Activated CD8-positive, alpha-beta T cell treated with anti-CD3 and anti-CD28 coated beads for 36 hours (primary cell): ENCODE measurements around the gene RGS9. TPM values are rescaled to one million over a fixed set of nuclear protein-coding genes. Genes with fewer than 3 reads are reported as not detected.
"Not testable (repeated sequence)": the region's sequence is repeated elsewhere in the genome, so short reads cannot be mapped to it uniquely, and the experiment has no call there.

ENCODE experiments used
- ATAC-seq: fragments of 200-7000 bp; cut with Tn5 transposase; one replicate; pipeline ENCODE4 v1.10.0; 2021; ENCODE audit warnings: mild to moderate bottlenecking, moderate library complexity
- CTCF ChIA-PET: fragments of 350-600 bp; sonication (Branson Sonifier 250); formaldehyde crosslinking; loops from one replicate; lab custom pipeline; 2021; ENCODE audit warnings: antibody characterized with exemption; lab: Charles Lee
- POLR2A ChIA-PET: fragments of 350-600 bp; sonication (Branson Sonifier 250); formaldehyde crosslinking; loops from one replicate; lab custom pipeline; 2021; ENCODE audit warnings: antibody characterized with exemption; lab: Charles Lee
- DNase-seq: peaks from one replicate; pipeline ENCODE4 v3.0.0-alpha.2; 2020
- H3K27ac Mint-ChIP-seq: one replicate; pipeline ENCODE4 v1.8.0; 2021; ENCODE audit warnings: mild to moderate bottlenecking, mixed read lengths
- H3K27me3 Mint-ChIP-seq: one replicate; pipeline ENCODE4 v1.8.0; 2021; ENCODE audit warnings: mixed read lengths
- H3K36me3 Mint-ChIP-seq: one replicate; pipeline ENCODE4 v1.8.0; 2021; ENCODE audit warnings: low read depth, mixed read lengths
- H3K4me1 Mint-ChIP-seq: one replicate; pipeline ENCODE4 v1.8.0; 2021; ENCODE audit warnings: low read depth, mixed read lengths
- H3K4me3 Mint-ChIP-seq: one replicate; pipeline ENCODE4 v1.8.0; 2021; ENCODE audit warnings: mild to moderate bottlenecking, moderate library complexity, mixed read lengths
- H3K9me3 Mint-ChIP-seq: one replicate; pipeline ENCODE4 v1.8.0; 2021; ENCODE audit warnings: mixed read lengths
- CTCF ChIP-seq: fragments of 200-600 bp; IDR thresholded peaks from one replicate; pipeline ENCODE4 v1.8.0; 2022; ENCODE audit warnings: antibody characterized with exemption, mild to moderate bottlenecking
- intact Hi-C: fragments of 100-400 bp; cut with micrococcal nuclease; formaldehyde crosslinking; loops from one replicate; pipeline ENCODE4 v1.10.0; 2022
- total RNA-seq, 2 experiments: library from RNA; stranded (reverse); gene quantifications; one replicate each; pipeline ENCODE4 v1.2.3, GENCODE V29; 2021

The RGS9 gene
- 1 to 10 TPM; 1.3 to 1.9 TPM for total RNA-seq

DNA sequence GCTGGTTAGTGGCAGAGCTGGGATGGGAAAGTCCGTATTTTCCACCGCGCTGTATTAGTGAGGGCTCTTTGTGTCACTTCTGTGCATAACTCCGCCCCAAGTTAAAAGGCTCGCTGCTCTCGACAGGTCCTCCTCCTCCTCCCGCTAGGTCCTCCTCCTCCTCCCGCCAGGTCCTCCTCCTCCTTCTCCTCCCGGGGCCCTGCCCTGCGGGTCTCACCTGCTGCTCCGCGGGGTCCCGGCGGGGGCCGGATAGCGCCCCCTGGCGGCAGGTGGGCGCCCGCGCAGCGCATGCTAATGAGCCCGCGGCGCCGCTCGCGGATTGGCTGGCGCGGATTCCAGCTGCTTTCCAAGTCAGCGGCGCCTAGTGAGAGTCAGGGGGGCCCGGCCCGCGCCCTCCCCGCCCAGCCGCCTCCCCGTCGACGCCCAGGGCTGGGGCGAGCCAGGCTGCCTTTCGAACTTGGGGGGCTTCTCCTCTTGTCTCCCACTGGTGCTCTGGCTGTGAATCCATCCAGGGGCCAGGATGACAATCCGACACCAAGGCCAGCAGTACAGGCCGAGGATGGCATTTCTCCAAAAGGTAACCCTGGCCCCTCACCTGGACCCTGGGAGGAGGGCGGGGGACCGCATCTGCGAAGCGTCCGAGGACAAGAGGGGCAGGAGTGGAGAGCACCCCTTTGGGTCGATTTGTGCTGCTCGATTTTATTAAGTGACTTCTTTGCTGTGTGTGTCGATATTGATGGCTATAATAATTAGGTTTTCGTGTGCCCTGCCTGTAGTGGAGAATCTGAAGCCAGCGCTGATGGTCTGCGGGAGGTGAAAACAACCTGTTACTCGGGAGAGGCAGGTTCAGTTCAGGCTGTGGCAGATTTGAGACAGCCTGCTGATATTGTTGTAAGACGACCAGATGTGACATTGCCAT is at the start of gene RGS9:
Gene RGS9 (plus strand): TSS at position 350 of the 919 bp plus-strand sequence. CDS start 171 bp downstream, at position 521.
- peak; percentile 97 for ATAC-seq
- Mint-ChIP-seq H3K4me3 (peak within 1 kb of the TSS; percentile 47), H3K4me1 (peaks cover 18% of the 10 kb centered on the region), H3K9me3 (no peaks in the 10 kb centered on the region), H3K27ac (no peak within 1 kb of the TSS), H3K27me3 (peaks cover 25% of the 10 kb centered on the region), H3K36me3 (no peaks in the 10 kb centered on the region)
- intact Hi-C loops = loop anchor here (5.0 kb wide), 1 partner anchor 60 kb away; no protein-coding TSS in a partner anchor
- ChIA-PET CTCF (interaction anchor here (0.5 to 5.1 kb wide), 44 partner anchors 9 to 374 kb away, joined by 3 to 29 read pairs (median 4); partner anchors contain the start of gene LRRC37A3), POLR2A (interaction anchor here (1.1 to 1.8 kb wide), 2 partner anchors 45 to 61 kb away, joined by 3 to 8 read pairs; no protein-coding TSS in a partner anchor)
- TF ChIP-seq CTCF = peak; percentile 89
- peak; percentile 84 for DNase-seq

- Mint-ChIP-seq H3K4me3 (no peak overlapping the region), H3K9me3 (no peaks in the 10 kb centered on the region), H3K36me3 (no peaks in the 10 kb centered on the region), H3K4me1 (no peaks in the 10 kb centered on the region), H3K27ac (no peak overlapping the region), H3K27me3 (no peaks in the 10 kb centered on the region)
- no peak for TF ChIP-seq CTCF
- no peak for ATAC-seq
- intact Hi-C loops = no loop called here
- ChIA-PET POLR2A (interaction anchor here (1.2 kb wide), 1 partner anchor 9 kb away, joined by 5 read pairs; no protein-coding TSS in a partner anchor), CTCF (interaction anchor here (0.7 to 1.2 kb wide), 3 partner anchors 12 to 18 kb away, joined by 3 to 4 read pairs (median 3); no protein-coding TSS in a partner anchor)
- DNase-seq = no peak
Observed at GRCh38 chr17:65088621-65089360, 48.4 kb upstream of the RGS9 start.

DNA sequence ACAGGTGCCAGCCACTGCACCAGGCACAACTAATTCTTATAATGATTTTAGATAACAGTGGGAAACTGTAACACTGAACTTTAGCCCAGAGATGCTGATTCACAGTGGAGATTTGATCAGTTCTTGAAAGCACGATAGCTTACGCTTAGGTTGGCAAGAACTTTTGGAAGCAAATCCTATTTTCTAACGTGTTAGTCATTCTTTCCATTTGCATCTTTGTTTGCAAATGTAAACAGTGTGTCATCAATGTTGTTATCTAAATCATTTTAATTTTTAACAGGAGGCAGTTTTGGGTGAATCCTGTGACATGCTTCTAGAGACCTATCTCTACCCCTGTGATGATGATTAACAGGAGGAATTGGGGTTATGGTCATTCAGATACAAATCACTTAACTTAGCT is 44.9 kb upstream of the RGS9 start:
- DNase-seq (no peak), ATAC-seq (no peak)
- H3K27me3 Mint-ChIP-seq = no peaks in the 10 kb centered on the region
- H3K4me1 Mint-ChIP-seq = peaks cover 6% of the 10 kb centered on the region
- H3K36me3 Mint-ChIP-seq = no peaks in the 10 kb centered on the region
- intact Hi-C loops = no loop called here
- no peaks in the 10 kb centered on the region for H3K9me3 Mint-ChIP-seq
- no peak for TF ChIP-seq CTCF
- ChIA-PET CTCF (interaction anchor here (1.0 to 2.2 kb wide), 2 partner anchors 9 to 45 kb away, joined by 3 to 4 read pairs; partner anchors contain the start of gene RGS9), POLR2A (no interaction called here)
- H3K4me3 Mint-ChIP-seq = no peak overlapping the region
- no peak overlapping the region for H3K27ac Mint-ChIP-seq

DNA sequence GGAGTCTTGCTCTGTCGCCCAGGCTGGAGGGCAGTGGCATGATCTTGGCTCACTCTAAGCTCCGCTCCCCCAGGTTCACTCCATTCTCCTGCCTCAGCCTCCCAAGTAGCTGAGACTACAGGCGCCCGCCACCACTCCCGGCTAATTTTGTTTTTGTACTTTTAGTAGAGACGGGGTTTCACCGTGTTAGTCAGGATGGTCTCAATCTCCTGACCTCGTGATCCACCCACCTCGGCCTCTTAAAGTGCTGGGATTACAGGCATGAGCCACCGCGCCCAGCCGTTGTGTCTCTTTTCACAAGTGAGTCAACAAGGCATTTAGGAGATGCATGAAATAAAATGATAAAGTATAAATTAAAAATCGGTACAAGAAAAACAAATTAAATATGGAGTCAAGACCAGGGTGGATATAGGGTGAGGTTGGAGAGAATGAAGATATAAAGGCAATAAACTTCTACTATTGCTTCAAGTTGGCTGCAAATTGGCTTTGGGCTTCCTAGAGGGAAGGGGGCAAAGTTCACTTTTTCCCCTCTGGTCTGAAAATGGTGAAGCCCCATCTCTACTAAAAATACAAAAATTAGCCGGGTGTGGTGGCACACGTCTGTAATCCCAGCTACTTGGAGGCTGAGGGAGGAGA is 44.3 kb upstream of the RGS9 start:
- H3K36me3 Mint-ChIP-seq, H3K4me1 Mint-ChIP-seq, ATAC-seq, intact Hi-C loops, H3K9me3 Mint-ChIP-seq, H3K27me3 Mint-ChIP-seq, H3K4me3 Mint-ChIP-seq, POLR2A ChIA-PET, H3K27ac Mint-ChIP-seq, DNase-seq: not testable (repeated sequence)
- CTCF ChIA-PET = interaction anchor here (2.2 kb wide), 1 partner anchor 44 kb away, joined by 4 read pairs; the partner anchor contains the start of gene RGS9

GRCh38 chr17:65093930-65094329 is 43.2 kb upstream of the RGS9 start:
- ATAC-seq (no peak), DNase-seq (no peak)
- TF ChIP-seq CTCF = no peak
- H3K27me3 Mint-ChIP-seq = no peaks in the 10 kb centered on the region
- H3K9me3 Mint-ChIP-seq = no peaks in the 10 kb centered on the region
- peaks cover 6% of the 10 kb centered on the region for H3K4me1 Mint-ChIP-seq
- intact Hi-C loops = no loop called here
- no peak overlapping the region for H3K4me3 Mint-ChIP-seq
- no peaks in the 10 kb centered on the region for H3K36me3 Mint-ChIP-seq
- CTCF ChIA-PET = interaction anchor here (0.7 to 0.9 kb wide), 2 partner anchors 43 to 104 kb away, joined by 3 read pairs; partner anchors contain the start of gene RGS9
- POLR2A ChIA-PET = interaction anchor here (0.7 to 0.9 kb wide), 2 partner anchors 19 to 25 kb away, joined by 3 read pairs; no protein-coding TSS in a partner anchor
- no peak overlapping the region for H3K27ac Mint-ChIP-seq
